GM21786 (cell line): ENCODE measurements around the gene CHST6.
A peak's percentile ranks its signal among the peaks of the same experiment; 100 is the strongest.
"Not testable (repeated sequence)": the region's sequence is repeated elsewhere in the genome, so short reads cannot be mapped to it uniquely, and the experiment has no call there.

Experiments used
- ATAC-seq: cut with Tn5 transposase; IDR thresholded peaks from one replicate; pipeline ENCODE4 v1.9.1; 2021; ENCODE audit not compliant: unreplicated experiment

Gene CHST6

DNA sequence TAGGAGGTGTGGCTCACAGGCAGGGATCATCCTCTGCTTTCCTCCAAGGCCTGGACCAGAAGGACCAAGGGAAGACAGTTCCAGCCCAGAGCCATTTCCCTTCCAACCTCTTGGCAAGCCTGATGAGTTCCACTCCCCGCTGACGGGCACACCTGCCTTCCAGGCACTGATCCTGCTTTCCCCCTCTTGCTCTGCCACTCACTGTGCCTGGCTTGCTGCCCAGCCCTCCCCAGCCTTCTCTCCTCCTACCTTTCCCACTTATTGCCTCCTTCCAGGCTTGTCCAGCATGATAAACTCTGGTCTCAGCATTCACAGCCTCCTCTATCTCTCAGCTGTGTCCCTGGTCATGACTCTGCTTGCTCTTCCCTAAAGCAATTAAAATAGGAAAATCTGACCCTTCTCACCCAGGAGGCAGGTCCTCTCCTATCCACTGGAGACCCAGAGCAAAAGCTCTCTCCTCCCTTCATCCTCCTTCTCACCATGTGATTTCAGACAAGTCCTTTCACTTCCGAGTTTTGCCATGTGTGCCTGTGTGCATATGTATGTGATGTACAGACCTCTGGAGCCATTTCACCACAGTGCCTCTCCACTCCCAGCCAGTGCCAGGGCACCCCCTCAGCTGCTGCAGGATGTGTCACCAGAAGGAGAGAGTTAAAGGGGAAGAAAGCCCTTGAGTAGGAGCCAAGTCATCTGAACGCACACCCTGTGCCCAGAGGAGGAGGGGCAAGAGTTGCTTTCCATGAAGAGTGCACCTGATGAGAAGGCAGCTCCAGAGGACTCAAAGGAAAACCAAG lies 17.4 kb downstream of the CHST6 start:
- ATAC-seq: no peak

DNA sequence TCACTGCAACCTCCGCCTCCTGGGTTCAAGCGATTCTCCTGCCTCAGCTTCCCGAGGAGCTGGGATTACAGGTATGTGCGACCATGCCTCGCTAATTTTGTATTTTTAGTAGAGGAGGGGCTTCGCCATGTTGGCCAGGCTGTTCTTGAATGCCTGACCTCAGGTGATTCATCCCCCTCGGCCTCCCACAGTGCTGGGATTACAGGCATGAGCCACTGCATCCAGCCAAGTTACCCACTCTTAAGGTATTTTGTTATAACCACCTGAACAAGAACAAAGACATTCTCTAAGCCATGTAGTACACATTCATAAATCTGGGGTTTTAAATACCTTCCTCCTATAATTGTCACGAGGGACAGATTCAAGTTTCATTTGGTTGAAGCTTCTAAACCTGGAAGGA lies 18.4 kb downstream of the CHST6 start:
- ATAC-seq: no peak

DNA sequence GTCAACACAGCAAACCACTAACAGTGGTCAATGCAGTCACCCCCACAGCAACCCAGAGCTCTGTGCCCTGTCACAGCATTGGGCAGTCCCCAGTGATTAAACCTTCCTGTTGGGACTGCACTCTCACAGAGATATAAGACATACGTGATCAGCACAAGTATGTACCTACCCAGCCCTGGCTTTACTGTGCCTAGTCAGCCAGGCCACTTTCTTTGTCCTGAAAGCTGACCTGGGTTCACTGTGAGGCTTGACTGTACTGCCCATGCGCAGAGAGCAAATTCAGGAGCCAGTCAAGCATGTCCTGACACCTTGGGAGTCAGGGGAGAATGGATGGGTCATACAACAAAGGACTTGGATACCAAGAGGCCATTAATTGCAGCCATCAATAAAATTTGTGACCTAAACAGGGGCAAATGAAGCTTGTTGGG lies 19.8 kb downstream of the CHST6 start:
- no peak for ATAC-seq

DNA sequence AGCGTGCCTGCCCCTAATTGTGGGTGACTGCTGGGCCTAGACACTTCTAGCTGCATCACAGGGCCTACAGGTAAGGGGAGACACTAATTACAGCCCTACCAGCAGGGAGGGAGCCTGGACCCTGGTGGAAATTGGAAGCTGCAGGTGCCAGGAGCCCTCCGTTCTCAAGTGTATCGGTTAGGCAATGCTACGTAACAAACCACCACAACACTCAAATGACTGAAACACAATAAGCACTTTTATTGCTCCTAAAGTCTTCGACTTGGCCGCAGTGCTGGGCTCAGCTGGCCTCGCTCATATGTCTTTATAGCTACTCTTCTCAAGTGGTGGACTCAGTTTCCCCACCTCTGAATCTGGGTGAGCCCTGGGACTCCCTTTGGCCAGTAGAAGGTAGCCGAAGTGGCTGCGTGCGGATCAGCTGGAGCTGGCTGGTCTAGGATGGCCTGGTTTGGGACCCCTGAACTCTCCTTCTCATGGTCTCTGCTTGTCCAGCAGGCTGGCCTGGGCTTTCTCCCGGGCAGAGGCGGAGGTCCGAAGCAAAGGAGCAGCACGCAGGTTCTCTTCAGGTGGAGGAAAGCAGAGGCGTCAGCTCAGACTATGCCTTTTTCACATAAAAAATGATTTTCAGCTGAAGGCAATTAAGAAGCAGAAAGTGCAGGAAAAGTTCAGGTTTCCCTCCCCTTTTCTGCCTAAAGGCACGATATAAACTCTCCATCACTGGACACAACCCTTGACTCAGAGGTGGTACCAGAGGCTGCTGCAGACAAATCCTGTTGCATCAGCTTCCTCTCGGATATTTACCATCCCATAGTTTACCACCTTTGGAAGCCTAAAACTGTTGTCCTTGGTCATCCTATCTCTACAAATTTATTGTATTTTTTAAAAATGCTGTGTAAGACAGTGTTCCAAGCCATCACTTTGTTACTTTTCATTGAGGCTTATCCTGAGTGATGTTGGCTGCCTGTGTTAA lies 22.0 kb downstream of the CHST6 start:
- ATAC-seq: no peak

DNA sequence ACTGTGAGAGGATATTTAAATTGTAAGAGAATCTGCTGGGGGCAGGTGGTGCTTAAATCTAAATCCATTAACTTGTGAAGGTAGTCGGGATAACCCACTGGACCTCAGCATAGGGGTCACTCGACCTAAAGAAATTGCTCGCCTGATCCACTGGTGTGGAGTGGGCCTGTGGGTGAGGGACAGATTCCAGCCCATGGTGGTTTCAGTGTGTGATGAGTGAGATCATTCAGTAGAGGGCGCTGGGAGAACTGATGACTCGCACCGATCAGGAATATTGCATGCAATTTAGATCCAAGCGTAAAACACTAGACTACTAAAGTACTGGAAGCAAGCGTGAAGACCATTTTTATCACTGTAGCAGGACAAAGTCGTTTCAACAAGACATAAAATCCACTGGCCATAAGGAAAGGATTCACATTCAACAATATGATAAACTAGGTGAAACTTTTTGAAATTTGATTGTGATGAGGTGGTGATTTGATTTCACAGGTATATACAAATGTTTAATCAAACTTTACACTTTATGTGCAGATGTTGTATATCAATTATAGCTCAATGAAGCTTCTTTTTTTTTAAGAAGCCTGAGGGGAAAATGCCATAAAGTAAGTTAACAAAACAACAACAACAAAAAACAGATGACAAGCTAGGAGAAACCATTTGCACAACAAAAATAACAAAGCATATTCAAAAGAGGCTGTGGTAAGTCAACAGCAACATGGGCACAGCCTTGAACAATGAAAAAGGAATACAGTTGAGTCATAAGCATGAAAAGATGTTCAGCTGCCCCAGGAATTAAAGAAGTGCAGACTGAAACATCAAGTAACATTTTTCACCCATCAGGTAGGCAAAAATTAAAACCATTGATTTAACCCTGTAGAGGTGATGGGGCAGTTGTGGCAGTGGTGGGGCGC lies 23.3 kb downstream of the CHST6 start:
- ATAC-seq: peak; percentile 94

DNA sequence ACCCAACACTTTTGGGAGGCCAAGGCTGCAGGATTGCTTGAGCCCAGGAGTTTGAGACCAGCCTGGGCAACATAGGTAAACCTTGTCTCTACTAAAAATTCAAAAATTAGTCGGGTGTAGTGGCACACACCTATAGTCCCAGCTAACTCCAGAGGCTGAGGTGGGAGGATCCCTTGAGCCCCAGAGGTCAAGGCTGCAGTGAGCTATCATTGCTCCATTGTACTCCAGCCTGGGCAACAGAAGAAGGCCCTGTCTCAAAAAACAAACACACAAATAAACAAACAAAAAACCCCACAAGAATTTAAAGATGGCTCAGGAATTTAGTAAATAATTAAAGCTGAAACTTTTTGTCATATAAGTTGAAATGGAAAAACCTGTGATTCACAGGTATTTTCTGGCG lies 28.5 kb downstream of the CHST6 start:
- no peak for ATAC-seq

DNA sequence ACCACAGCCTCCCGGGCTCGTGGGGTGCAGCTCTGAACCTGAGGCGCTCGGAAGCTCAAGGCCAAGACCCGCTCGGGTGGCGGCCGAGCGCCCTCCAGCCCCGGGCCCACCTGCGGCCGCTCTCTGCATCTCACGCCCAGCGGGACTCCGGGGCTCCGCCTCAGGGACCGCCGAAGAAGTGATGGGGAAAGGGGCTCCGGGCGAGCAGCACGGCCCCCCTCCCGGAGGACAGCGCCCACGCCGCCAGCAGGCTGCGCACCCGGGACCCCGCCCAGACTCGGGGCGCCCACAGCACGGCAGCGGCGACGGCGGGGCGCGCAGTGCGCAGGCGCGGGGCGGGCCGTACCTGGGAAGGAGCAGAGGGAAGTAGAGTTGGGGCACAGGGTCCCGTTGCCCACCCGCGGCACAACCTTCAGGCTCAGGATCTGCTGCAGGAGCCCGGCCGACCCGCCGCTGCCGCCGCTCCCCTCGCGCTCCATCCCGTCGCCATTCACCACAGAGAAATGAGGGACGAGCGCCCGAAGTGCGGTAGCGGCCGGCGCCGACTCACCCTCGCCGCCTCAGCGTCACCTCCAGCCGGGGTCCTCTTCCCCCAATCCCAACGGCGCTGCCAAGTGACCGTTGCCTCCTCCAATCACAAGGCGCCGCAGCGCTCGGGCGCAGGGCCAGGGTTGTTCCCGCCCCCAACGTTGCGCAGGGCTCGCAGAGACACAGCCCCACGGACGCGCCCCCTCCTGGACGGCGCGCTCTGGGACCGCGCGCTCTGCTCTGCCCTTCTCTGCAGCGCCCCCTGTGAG lies 30.9 kb downstream of the CHST6 start, which contains the start of gene TMEM170A:
Gene TMEM170A, minus strand, starts transcription at position 568 of the 797 bp plus-strand sequence. Its CDS starts 89 bp downstream, at position 479.
- peak; percentile 89 for ATAC-seq

DNA sequence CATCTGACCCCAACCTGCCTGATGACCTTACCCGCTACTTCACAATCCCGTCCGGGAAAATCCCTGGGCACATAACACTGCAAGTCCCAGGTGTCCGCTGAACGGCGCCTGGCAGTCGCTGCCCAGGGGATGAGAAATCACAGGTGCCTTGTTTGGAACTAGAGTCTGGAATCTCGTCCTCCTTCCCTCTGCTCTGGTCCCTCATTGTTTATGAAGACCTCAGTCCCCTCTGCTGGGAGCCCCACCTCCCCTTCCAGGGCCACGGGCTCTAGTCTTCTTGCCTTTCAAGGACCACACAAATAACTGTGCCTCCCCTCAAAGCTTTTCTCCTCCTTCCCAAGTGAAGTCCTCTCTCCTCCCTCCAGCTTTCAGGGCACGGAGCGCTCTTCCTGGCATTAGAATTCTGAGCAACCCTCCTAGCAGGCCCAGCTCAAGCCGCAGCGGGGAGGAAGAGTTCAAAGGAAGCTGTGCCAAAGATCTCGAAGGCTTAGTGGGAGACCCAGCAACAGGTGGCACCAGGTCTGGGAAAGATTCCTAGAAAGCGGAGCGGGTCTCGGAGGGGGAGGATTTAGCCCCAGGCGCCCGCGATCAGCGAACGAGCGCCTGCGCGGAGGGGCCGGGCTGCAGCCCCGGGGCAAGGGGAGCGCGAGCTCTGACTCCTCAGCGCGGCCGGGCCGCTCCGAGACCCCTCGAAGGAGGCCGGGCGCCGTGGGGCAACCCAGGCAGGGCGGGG lies 31.7 kb downstream of the CHST6 start:
- peak; percentile 8 for ATAC-seq

DNA sequence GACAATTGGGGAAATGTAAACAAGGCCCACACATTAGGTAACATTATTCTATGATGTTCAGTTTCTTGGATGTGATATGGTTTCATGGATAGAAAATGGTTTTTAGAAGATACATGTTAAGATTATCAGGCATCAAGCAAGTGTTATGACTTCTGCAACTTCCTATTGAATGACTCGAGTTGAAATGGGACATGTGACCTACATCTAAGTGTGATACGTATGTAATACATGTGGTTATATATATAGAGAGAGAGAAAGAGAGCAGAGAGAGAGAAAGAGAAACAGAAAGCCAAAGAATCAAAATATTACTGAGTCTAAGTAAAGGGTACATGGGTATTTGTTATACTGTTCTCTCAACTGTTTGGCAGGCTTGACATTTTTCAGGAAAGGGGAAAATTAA lies 32.4 kb downstream of the CHST6 start:
- no peak for ATAC-seq

DNA sequence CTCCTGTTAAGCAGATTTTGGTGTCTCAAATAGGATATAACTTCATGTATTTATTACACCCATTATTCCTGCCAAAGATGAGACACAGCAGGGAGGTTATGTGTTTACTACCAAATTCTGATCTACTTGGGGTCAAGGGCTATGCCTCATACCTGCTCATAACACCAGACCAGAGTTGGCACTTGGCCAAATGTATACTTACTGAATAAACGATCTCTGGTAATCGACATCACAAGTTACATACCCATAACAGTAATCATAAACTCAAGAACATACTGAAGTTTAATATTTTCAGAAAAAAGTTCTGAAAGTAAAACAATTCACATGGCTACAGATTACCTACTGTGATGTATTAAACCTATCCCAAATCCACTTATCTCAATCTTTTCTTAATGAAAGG lies 33.7 kb downstream of the CHST6 start:
- no peak for ATAC-seq

DNA sequence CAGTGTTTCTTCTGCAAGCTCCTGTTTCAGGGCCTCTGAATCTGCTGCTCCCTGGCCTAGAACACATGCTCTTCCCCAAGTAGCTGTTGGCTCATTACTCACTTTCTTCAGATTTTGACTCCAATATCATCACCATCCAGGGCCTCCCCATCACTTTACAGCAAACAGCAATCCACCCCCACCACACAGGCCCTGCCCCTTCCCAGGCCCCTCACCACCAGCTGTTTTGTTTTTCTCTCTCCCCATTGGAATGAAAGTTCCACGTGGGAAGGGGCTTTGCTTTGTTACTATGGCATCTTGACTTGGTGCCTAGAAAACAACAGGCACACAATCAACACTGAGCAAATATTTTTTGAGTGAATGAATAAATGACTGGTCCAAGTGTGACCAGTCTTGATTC lies 34.8 kb downstream of the CHST6 start:
- ATAC-seq: no peak

DNA sequence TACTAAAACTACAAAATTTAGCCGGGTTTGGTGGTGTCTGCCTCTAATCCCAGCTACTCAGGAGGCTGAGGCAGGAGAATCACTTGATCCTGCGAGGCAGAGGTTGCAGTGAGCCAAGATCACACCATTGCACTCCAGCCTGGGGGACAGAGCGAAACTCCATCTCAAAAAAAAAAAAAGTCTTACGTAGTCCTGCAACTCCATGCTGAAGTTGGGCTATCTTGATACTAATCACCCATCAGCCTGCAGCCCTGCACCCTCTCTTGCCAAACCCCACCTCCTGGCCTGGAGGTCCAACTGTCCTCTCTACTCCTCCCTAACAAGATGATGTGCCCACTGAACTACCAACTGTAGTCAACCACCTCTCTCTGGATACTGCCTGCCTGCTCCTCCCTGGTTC lies 35.5 kb downstream of the CHST6 start:
- no peak for ATAC-seq

DNA sequence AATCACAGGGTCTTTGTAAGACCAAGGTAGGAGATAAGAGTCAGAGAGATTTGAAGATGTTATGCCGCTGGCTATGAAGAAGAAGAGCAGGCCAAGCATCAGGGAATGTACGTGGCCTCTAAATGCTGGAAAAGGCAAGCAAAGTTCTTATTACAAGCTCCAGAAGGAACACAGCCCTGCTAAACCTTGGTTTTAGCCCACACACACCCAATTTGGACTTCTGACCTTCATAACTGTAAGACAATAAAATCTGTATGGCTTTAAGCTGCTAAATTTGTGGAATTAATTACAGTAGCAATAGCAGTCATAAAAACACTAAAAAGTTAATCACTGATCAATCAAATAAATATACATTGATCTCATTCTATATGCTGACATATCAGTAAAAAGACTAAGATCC lies 36.8 kb downstream of the CHST6 start:
- no peak for ATAC-seq

DNA sequence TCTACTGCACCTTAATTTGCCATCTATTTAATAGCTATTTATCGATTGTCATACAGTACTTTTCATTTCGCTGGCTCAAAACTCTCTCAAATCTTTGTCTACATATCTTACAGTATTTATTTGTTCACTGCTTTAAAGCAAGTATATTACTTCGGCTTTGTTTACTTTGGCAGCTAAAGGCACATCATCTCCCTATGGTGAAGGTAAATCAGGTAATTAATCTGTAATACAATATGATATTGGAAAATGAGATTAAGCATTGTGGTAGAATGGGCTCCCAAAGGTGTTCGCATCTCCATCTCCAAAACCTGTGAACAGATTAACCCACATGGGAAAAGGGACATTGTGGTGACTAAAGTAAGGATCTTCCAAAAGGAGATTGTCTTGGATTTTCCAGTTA lies 37.2 kb downstream of the CHST6 start:
- no peak for ATAC-seq

DNA sequence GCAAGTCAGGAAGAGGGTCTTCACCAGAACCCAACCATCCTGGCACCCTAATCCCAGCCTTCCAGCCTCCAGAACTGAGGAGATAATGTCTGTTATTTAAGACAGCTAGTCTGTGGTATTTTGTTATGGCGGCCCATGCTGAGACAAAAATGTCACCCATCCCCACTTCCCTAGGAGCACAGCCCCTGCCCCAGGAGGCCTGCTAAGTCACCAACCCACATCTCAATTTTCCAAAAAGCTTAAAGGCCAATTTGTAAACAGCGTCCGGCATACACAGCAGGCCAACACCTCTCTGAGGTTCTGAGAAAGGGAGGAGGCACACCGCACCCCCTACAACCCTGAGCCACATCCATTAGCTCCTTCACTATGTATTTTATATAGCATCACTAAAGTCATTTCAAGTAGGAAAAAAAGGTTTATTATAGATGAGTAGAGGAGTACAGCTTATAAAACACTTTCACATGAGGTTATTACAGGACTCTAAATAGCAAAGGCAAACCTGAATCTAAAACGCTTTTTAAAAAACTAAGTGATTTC lies 37.7 kb downstream of the CHST6 start:
- no peak for ATAC-seq

DNA sequence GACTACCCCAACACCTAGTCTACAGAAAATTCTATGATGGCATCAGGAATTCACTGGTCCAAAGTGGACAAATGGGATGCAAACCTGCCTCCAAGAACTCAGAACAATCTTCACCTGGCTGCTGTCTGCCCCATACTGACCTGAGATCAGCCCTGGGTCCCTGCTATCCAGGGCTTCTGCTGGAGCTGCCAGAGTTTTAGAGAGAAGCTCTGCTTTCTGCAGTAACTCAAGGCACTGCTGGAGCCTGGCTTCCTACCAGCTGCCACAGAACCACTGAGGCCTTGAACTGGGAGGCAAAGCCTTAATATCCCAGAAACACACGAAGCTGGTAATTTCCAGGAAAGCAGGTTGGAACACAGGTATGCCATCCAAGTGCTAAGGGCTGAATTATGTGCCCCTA lies 38.3 kb downstream of the CHST6 start:
- no peak for ATAC-seq

DNA sequence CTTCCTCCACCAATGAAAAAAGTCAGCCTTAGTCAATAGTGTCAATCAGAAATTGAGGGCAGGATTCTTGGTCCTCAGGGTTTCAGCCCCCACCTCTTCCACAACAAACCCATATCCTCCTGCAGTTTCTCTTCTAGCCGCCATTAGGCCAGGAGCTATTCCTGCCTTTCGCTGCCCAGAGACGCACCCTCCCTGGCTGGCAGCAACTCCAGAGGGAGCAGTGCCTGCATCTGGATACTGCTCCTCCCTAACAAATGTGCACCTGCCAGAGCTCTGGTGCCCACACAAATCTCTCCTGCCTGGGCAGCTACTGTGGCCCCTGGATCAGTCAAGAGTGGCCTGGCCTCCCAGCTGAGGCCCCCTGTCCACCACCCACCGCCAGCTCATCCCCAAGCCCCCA lies 38.8 kb downstream of the CHST6 start:
- ATAC-seq: not testable (repeated sequence)

DNA sequence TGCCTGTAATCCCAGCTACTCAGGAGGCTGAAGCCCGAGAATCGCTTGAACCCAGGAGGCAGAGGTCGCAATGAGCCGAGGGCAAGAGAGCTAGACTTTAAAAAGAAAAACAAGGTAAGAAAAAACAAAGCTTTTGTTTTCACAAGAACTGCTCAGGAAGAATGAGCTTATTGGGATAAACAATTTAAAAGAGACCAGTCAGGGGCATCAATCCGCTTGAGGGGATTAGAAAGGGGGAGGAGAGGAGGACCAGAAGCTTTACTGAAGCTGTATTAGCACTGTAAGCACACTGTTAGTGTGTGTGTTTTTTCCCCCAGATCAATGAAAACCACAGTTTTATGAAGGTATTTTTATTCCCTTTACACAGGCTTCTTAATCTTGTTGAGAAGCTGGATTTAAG lies 39.6 kb downstream of the CHST6 start:
- no peak for ATAC-seq
